Measurements from ENCODE around the gene TBX15.
A peak's percentile ranks its signal among the peaks of the same experiment; 100 is the strongest.

The TBX15 gene

DNA sequence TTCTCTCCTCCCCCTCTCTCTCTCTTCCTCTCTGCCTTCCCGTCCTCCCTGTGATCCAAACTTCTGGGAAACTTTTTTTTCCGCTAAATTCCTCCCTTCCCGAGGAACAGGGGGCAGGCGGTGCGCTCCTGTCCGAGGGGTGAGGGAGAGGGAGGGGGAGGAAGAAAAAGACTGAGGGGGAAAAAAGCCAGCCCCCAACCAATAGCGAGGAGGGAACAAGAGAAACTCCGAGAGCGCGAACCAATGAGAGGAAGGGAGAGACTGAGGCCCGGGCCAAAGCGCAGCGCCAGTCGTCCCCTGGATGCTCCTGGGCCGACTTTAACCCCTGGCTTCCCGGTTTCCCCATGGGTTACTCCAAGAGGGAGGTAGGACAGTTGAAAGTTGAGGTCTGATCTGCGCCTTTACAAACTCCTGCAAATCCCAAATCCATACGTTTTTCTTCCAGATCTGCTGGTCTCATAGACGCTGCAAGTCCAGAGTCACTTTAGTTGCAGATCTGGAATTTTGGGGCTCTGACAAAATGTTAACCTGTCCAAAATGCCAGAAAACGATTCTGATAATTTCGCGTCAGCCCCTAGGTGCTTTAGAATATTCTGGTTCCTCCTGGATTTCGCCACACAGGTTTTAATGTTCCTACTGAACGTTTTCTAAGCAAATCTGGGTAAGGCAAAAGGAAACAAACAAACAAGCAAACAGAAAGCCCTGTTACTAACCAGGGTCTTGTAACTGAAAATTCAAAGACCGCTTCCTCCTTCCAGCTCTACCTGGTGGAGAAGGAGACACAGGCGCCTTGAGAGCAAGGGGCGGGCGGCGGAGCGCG, at the start of gene TBX15:
Gene TBX15 (minus strand): TSS at position 158 of the 820 bp plus-strand sequence. CDS start 548 bp downstream, outside the sequence.
- no peak within 1 kb of the TSS for H3K4me3 ChIP-seq (ENCODE audit: low read depth, low read length)
- DNase-seq (ENCODE audit: low read depth) = no peak
- TF ChIP-seq CTCF (IDR thresholded peaks at IDR 0.05; ENCODE audit: control insufficient read depth, extremely low read depth, insufficient read depth) = no peak

GRCh38 chr1:119034359-119034758, 46.2 kb upstream of the TBX15 start:
- H3K4me3 ChIP-seq (ENCODE audit: low read depth, low read length) = no peak overlapping the region
- no peak for DNase-seq (ENCODE audit: low read depth)
- no peak for TF ChIP-seq CTCF (IDR thresholded peaks at IDR 0.05; ENCODE audit: control insufficient read depth, extremely low read depth, insufficient read depth)

DNA sequence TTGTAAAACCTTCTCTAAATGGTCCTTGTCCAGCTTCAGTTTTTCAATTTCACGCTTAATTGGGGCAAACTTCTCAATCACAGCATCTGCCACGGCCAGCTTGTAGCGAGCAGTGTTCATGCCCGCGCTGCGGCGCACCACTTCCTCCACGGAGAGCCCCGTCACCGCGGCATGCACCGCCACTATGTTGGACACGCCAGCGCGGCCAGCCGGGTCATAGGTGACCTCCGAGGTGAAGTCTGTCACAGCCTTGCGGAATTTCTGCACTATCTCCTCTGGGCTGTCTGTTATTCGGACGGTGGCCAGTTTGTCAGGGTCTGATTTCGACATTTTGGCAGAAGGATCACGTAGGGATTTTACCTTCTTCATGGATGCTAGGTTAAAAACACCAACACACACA, 44.8 kb upstream of the TBX15 start:
- DNase-seq (ENCODE audit: low read depth) = no peak
- no peak overlapping the region for H3K4me3 ChIP-seq (ENCODE audit: low read depth, low read length)
- TF ChIP-seq CTCF (IDR thresholded peaks at IDR 0.05; ENCODE audit: control insufficient read depth, extremely low read depth, insufficient read depth) = no peak

DNA sequence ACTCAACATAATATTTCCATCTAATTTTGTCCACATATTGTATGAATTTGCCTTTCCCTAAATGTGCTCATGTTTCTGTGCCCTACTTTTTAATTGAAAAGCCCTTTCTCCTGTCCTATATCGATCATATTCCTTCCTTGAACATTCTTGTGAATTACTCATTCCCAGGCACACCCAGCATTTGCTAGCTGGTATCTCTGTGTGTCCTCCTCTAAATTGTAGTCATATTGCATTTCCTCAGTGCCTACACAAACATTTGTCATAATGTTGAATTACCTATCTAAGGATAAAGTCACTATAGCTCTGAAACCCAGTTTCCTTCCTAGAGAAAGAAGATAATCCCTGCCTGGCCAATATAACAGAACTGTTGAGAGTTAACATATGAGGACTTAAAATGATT, 39.6 kb upstream of the TBX15 start:
- TF ChIP-seq CTCF (IDR thresholded peaks at IDR 0.05; ENCODE audit: control insufficient read depth, extremely low read depth, insufficient read depth) = no peak
- no peak overlapping the region for H3K4me3 ChIP-seq (ENCODE audit: low read depth, low read length)
- DNase-seq (ENCODE audit: low read depth) = no peak

- no peak for TF ChIP-seq CTCF (IDR thresholded peaks at IDR 0.05; ENCODE audit: control insufficient read depth, extremely low read depth, insufficient read depth)
- DNase-seq (ENCODE audit: low read depth) = no peak
- no peak overlapping the region for H3K4me3 ChIP-seq (ENCODE audit: low read depth, low read length)
Measured at GRCh38 chr1:119026956-119027355, 38.8 kb upstream of the TBX15 start.

DNA sequence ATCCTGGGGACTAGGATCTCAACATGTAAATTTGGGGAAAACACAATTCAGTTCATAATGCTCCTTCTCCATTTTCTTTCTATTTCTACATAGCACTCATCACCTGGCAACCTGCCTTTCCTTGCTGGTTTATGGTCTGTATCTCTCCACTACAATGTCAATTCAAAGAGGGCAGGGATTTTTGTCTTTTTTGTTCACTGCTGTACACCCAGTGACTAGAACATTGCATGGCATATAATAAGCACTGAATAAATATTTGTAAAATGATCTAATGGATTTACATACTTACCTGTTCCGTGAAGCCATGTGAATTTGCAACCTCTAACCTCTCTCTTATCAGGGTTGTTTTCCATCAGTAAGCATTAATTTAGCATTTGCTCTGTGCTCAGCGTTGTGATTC, 27.4 kb upstream of the TBX15 start:
- H3K4me3 ChIP-seq (ENCODE audit: low read depth, low read length) = no peak overlapping the region
- DNase-seq (ENCODE audit: low read depth) = peak; percentile 59

More for the DNA sequence above, 27.4 kb upstream of the TBX15 start:
- TF ChIP-seq CTCF (IDR thresholded peaks at IDR 0.05; ENCODE audit: control insufficient read depth, extremely low read depth, insufficient read depth) = no peak
